ENCODE results near the gene RTN4IP1.
A peak's percentile ranks its signal among the peaks of the same experiment; 100 is the strongest.

Gene RTN4IP1

GRCh38 chr6:106659859-106660258 lies 30.6 kb upstream of the RTN4IP1 start:
- Histone ChIP-seq H3K27me3 (ENCODE audit: insufficient read depth, low read length) (no peaks in the 10 kb centered on the region), H3K23ac (ENCODE audit: low read length) (no peak overlapping the region), H3K9ac (ENCODE audit: low read length) (no peak overlapping the region), H2BK120ac (ENCODE audit: insufficient read depth, low read length, poor library complexity) (peak overlapping the region; percentile 33), H2AFZ (ENCODE audit: insufficient read depth, low read length, poor library complexity) (no peak overlapping the region), H2AK5ac (ENCODE audit: low read length) (no peak overlapping the region), H3K4me3 (ENCODE audit: low read depth, low read length) (no peak overlapping the region), H4K91ac (ENCODE audit: low read depth, low read length) (peak overlapping the region; percentile 71), H3K4me2 (ENCODE audit: low read length) (no peak overlapping the region), H3K79me1 (ENCODE audit: low read length) (peaks cover 11% of the 10 kb centered on the region), H3K27ac (ENCODE audit: low read depth, low read length) (peak overlapping the region; percentile 59), H3K36me3 (ENCODE audit: control insufficient read depth in 1 of 2, insufficient read depth in 2 of 2, low read length in 2 of 2) (peaks cover 8 to 12% of the 10 kb centered on the region in 2 experiments), H3K4me1 (ENCODE audit: control insufficient read depth in 1 of 2, insufficient read depth in 2 of 2, low read length in 2 of 2) (peaks cover 11 to 17% of the 10 kb centered on the region in 2 experiments), H3K14ac (ENCODE audit: low read length) (no peak overlapping the region), H3K79me2 (ENCODE audit: control insufficient read depth, insufficient read depth, low read length, poor library complexity) (peaks cover 1% of the 10 kb centered on the region), H2BK12ac (ENCODE audit: low read length) (peak overlapping the region; percentile 67), H2BK5ac (ENCODE audit: low read depth, low read length, poor library complexity) (peak overlapping the region; percentile 45), H3K9me3 (ENCODE audit: insufficient read depth, low read depth, low read length) (peaks cover 4% of the 10 kb centered on the region), H4K12ac (ENCODE audit: low read depth, low read length) (no peak overlapping the region), H3K4ac (ENCODE audit: low read depth, low read length) (no peak overlapping the region), H3K18ac (ENCODE audit: low read length) (peak overlapping the region; percentile 8), H4K8ac (ENCODE audit: low read depth, low read length) (no peak overlapping the region)
- no CpG with 5 or more reads among the region's 2 CpGs for WGBS (ENCODE audit: extremely low coverage, insufficient coverage, insufficient read length)
- no peak for DNase-seq

DNA sequence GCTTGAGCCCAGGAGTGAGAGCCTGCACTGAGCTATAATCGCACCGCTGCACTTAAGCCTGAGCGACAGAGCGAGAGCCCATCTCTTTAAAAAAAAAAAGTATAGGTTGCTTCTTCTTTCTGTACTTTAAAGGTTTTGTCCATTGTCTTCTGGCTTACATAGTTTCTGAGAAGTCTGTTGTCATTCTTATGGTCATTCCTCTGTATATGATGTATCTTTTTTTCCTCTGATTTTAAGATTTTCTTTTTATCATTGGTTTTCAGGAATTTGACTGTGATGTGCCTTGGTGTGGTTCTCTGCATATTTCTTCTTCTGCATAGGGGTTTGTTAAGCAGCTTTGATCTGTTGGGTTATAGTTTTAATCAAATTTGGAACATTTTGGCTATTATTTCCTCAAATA lies 29.2 kb upstream of the RTN4IP1 start:
- H2BK12ac ChIP-seq (ENCODE audit: low read length) = no peak overlapping the region
- H3K4ac ChIP-seq (ENCODE audit: low read depth, low read length) = no peak overlapping the region
- H3K27me3 ChIP-seq (ENCODE audit: insufficient read depth, low read length) = no peaks in the 10 kb centered on the region
- H3K4me3 ChIP-seq (ENCODE audit: low read depth, low read length) = no peak overlapping the region
- no peak for DNase-seq
- no peak overlapping the region for H2BK120ac ChIP-seq (ENCODE audit: insufficient read depth, low read length, poor library complexity)
- no peak overlapping the region for H3K18ac ChIP-seq (ENCODE audit: low read length)
- H3K79me2 ChIP-seq (ENCODE audit: control insufficient read depth, insufficient read depth, low read length, poor library complexity) = peaks cover 1% of the 10 kb centered on the region
- H3K27ac ChIP-seq (ENCODE audit: low read depth, low read length) = no peak overlapping the region
- H3K4me2 ChIP-seq (ENCODE audit: low read length) = no peak overlapping the region
- H3K79me1 ChIP-seq (ENCODE audit: low read length) = peaks cover 10% of the 10 kb centered on the region
- no peak overlapping the region for H3K23ac ChIP-seq (ENCODE audit: low read length)
- H3K4me1 ChIP-seq (ENCODE audit: control insufficient read depth in 1 of 2, insufficient read depth in 2 of 2, low read length in 2 of 2) = peaks cover 10 to 17% of the 10 kb centered on the region in 2 experiments
- no CpG with 5 or more reads among the region's 4 CpGs for WGBS (ENCODE audit: extremely low coverage, insufficient coverage, insufficient read length)
- no peak overlapping the region for H4K91ac ChIP-seq (ENCODE audit: low read depth, low read length)
- no peak overlapping the region for H2AFZ ChIP-seq (ENCODE audit: insufficient read depth, low read length, poor library complexity)
- no peak overlapping the region for H3K14ac ChIP-seq (ENCODE audit: low read length)
- H3K36me3 ChIP-seq (ENCODE audit: control insufficient read depth in 1 of 2, insufficient read depth in 2 of 2, low read length in 2 of 2) = peaks cover 12% of the 10 kb centered on the region in 2 experiments
- no peak overlapping the region for H2BK5ac ChIP-seq (ENCODE audit: low read depth, low read length, poor library complexity)
- H4K12ac ChIP-seq (ENCODE audit: low read depth, low read length) = no peak overlapping the region
- no peak overlapping the region for H4K8ac ChIP-seq (ENCODE audit: low read depth, low read length)
- H3K9me3 ChIP-seq (ENCODE audit: insufficient read depth, low read depth, low read length) = peaks cover 4% of the 10 kb centered on the region
- H2AK5ac ChIP-seq (ENCODE audit: low read length) = no peak overlapping the region
- no peak overlapping the region for H3K9ac ChIP-seq (ENCODE audit: low read length)

- Histone ChIP-seq H4K12ac (ENCODE audit: low read depth, low read length) (no peak overlapping the region), H4K8ac (ENCODE audit: low read depth, low read length) (no peak overlapping the region), H4K91ac (ENCODE audit: low read depth, low read length) (no peak overlapping the region), H3K27ac (ENCODE audit: low read depth, low read length) (no peak overlapping the region), H3K79me1 (ENCODE audit: low read length) (no peaks in the 10 kb centered on the region), H2BK120ac (ENCODE audit: insufficient read depth, low read length, poor library complexity) (no peak overlapping the region), H3K27me3 (ENCODE audit: insufficient read depth, low read length) (no peaks in the 10 kb centered on the region), H2BK5ac (ENCODE audit: low read depth, low read length, poor library complexity) (no peak overlapping the region), H3K9ac (ENCODE audit: low read length) (no peak overlapping the region), H3K9me3 (ENCODE audit: insufficient read depth, low read depth, low read length) (no peaks in the 10 kb centered on the region), H2AK5ac (ENCODE audit: low read length) (no peak overlapping the region), H3K23ac (ENCODE audit: low read length) (no peak overlapping the region), H3K79me2 (ENCODE audit: control insufficient read depth, insufficient read depth, low read length, poor library complexity) (no peaks in the 10 kb centered on the region), H3K4ac (ENCODE audit: low read depth, low read length) (no peak overlapping the region), H3K4me1 (ENCODE audit: control insufficient read depth in 1 of 2, insufficient read depth in 2 of 2, low read length in 2 of 2) (no peaks in the 10 kb centered on the region), H3K4me2 (ENCODE audit: low read length) (no peak overlapping the region), H2AFZ (ENCODE audit: insufficient read depth, low read length, poor library complexity) (no peak overlapping the region), H3K18ac (ENCODE audit: low read length) (no peak overlapping the region), H3K36me3 (ENCODE audit: control insufficient read depth in 1 of 2, insufficient read depth in 2 of 2, low read length in 2 of 2) (peaks cover 12 to 13% of the 10 kb centered on the region in 2 experiments), H3K14ac (ENCODE audit: low read length) (no peak overlapping the region), H3K4me3 (ENCODE audit: low read depth, low read length) (no peak overlapping the region), H2BK12ac (ENCODE audit: low read length) (no peak overlapping the region)
- no peak for DNase-seq
- WGBS (ENCODE audit: extremely low coverage, insufficient coverage, insufficient read length) = no CpG with 5 or more reads among the region's 7 CpGs
Observed at GRCh38 chr6:106648651-106649308, 19.5 kb upstream of the RTN4IP1 start.

- no peak overlapping the region for H3K4ac ChIP-seq (ENCODE audit: low read depth, low read length)
- no peak overlapping the region for H2BK12ac ChIP-seq (ENCODE audit: low read length)
- H3K27me3 ChIP-seq (ENCODE audit: insufficient read depth, low read length) = no peaks in the 10 kb centered on the region
- no peak for DNase-seq
- no peaks in the 10 kb centered on the region for H3K4me1 ChIP-seq (ENCODE audit: control insufficient read depth in 1 of 2, insufficient read depth in 2 of 2, low read length in 2 of 2)
- H4K8ac ChIP-seq (ENCODE audit: low read depth, low read length) = no peak overlapping the region
- H3K36me3 ChIP-seq (ENCODE audit: control insufficient read depth in 1 of 2, insufficient read depth in 2 of 2, low read length in 2 of 2) = peaks cover 15 to 16% of the 10 kb centered on the region in 2 experiments
- H3K9me3 ChIP-seq (ENCODE audit: insufficient read depth, low read depth, low read length) = no peaks in the 10 kb centered on the region
- H3K79me2 ChIP-seq (ENCODE audit: control insufficient read depth, insufficient read depth, low read length, poor library complexity) = no peaks in the 10 kb centered on the region
- H2AFZ ChIP-seq (ENCODE audit: insufficient read depth, low read length, poor library complexity) = no peak overlapping the region
- H3K4me2 ChIP-seq (ENCODE audit: low read length) = no peak overlapping the region
- no peak overlapping the region for H3K18ac ChIP-seq (ENCODE audit: low read length)
- H4K91ac ChIP-seq (ENCODE audit: low read depth, low read length) = no peak overlapping the region
- no peak overlapping the region for H3K9ac ChIP-seq (ENCODE audit: low read length)
- no peak overlapping the region for H3K23ac ChIP-seq (ENCODE audit: low read length)
- no peak overlapping the region for H3K27ac ChIP-seq (ENCODE audit: low read depth, low read length)
- H4K12ac ChIP-seq (ENCODE audit: low read depth, low read length) = no peak overlapping the region
- H3K79me1 ChIP-seq (ENCODE audit: low read length) = no peaks in the 10 kb centered on the region
- H2BK120ac ChIP-seq (ENCODE audit: insufficient read depth, low read length, poor library complexity) = no peak overlapping the region
- H2BK5ac ChIP-seq (ENCODE audit: low read depth, low read length, poor library complexity) = no peak overlapping the region
- no CpG with 5 or more reads among the region's 2 CpGs for WGBS (ENCODE audit: extremely low coverage, insufficient coverage, insufficient read length)
- H3K14ac ChIP-seq (ENCODE audit: low read length) = no peak overlapping the region
- H2AK5ac ChIP-seq (ENCODE audit: low read length) = no peak overlapping the region
- no peak overlapping the region for H3K4me3 ChIP-seq (ENCODE audit: low read depth, low read length)
Observed at GRCh38 chr6:106643061-106643460, 13.8 kb upstream of the RTN4IP1 start.
